MCF 10A (cell line): ENCODE data around the gene TP53AIP1. TPM values are rescaled to one million over a fixed set of nuclear protein-coding genes. Genes with fewer than 3 reads are reported as not detected.

Experiments used
- BruUV-seq: library from RNA; stranded (reverse); fragments of 400-500 nt; replicated peaks from 2 replicates; lab custom pipeline; 2021; lab: Mats Ljungman, UMichigan
- CTCF ChIA-PET: fragments of 300-600 bp; sonication (Branson Sonifier 250); formaldehyde crosslinking; extraction: SDS; loops from one replicate; lab custom pipeline; 2021; ENCODE audit warnings: antibody characterized with exemption, inconsistent platforms; lab: Yijun Ruan, JAX
- POLR2A ChIA-PET: fragments of 300-600, 350-650 bp; sonication (Branson Sonifier 250); formaldehyde crosslinking; extraction: SDS; loops from one replicate; lab custom pipeline; 2020; ENCODE audit warnings: antibody characterized with exemption, inconsistent platforms; lab: Yijun Ruan, JAX
- DNase-seq: peaks from one replicate; pipeline ENCODE4 v3.0.0-alpha.2; 2018; ENCODE audit not compliant: unreplicated experiment
- H3K27ac Mint-ChIP-seq: one replicate; pipeline ENCODE4 v1.8.0; 2022; ENCODE audit warnings: mild to moderate bottlenecking, low read depth, mixed read lengths; ENCODE audit not compliant: unreplicated experiment
- H3K27me3 Mint-ChIP-seq: one replicate; pipeline ENCODE4 v1.8.0; 2022; ENCODE audit warnings: mixed read lengths; ENCODE audit not compliant: insufficient read depth, unreplicated experiment
- H3K36me3 Mint-ChIP-seq: one replicate; pipeline ENCODE4 v1.8.0; 2022; ENCODE audit warnings: mild to moderate bottlenecking, moderate library complexity, mixed read lengths; ENCODE audit not compliant: insufficient read depth, unreplicated experiment
- H3K4me1 Mint-ChIP-seq: one replicate; pipeline ENCODE4 v1.8.0; 2022; ENCODE audit warnings: mixed read lengths; ENCODE audit not compliant: insufficient read depth, unreplicated experiment
- H3K4me3 Mint-ChIP-seq: one replicate; pipeline ENCODE4 v1.8.0; 2022; ENCODE audit warnings: mild to moderate bottlenecking, moderate library complexity, mixed read lengths; ENCODE audit not compliant: unreplicated experiment
- H3K9me3 Mint-ChIP-seq: one replicate; pipeline ENCODE4 v1.8.0; 2022; ENCODE audit warnings: mixed read lengths; ENCODE audit not compliant: unreplicated experiment
- CTCF ChIP-seq: fragments of 200-600 bp; IDR thresholded peaks from one replicate; pipeline ENCODE4 v1.8.0; 2022; ENCODE audit warnings: antibody characterized with exemption, mild to moderate bottlenecking; ENCODE audit not compliant: unreplicated experiment
- intact Hi-C: fragments of 100-400 bp; cut with micrococcal nuclease; formaldehyde crosslinking; loops from 2 replicates; pipeline ENCODE4 v1.14.1; 2022
- total RNA-seq: library from RNA; stranded (reverse); gene quantifications from 2 replicates; pipeline ENCODE4 v1.2.3, GENCODE V29; 2022

Gene TP53AIP1
- total RNA-seq, 1 experiment from 2014 or later: 4.5 TPM

GRCh38 chr11:128983023-128983422 is 40.4 kb upstream of the TP53AIP1 start:
- ChIA-PET POLR2A (interaction anchor here (1.3 kb wide), 1 partner anchor 13 kb away, joined by 3 read pairs; no protein-coding TSS in a partner anchor), CTCF (interaction anchor here (0.7 kb wide), 1 partner anchor 99 kb away, joined by 3 read pairs; no protein-coding TSS in a partner anchor)
- H3K9me3 Mint-ChIP-seq: no peaks in the 10 kb centered on the region
- intact Hi-C loops: loop anchor here (10.0 kb wide), 1 partner anchor 352 kb away; no protein-coding TSS in a partner anchor
- no TSS peak for BruUV-seq
- peaks cover 61% of the 10 kb centered on the region for H3K36me3 Mint-ChIP-seq
- H3K27ac Mint-ChIP-seq: no peak overlapping the region
- no peak for TF ChIP-seq CTCF
- no peaks in the 10 kb centered on the region for H3K4me1 Mint-ChIP-seq
- no peak overlapping the region for H3K4me3 Mint-ChIP-seq
- DNase-seq: no peak
- no peaks in the 10 kb centered on the region for H3K27me3 Mint-ChIP-seq

- POLR2A ChIA-PET: interaction anchor here (0.8 kb wide), 1 partner anchor 13 kb away, joined by 4 read pairs; no protein-coding TSS in a partner anchor
- TF ChIP-seq CTCF: no peak
- H3K4me1 Mint-ChIP-seq: no peaks in the 10 kb centered on the region
- no TSS peak for BruUV-seq
- H3K27me3 Mint-ChIP-seq: no peaks in the 10 kb centered on the region
- no peaks in the 10 kb centered on the region for H3K9me3 Mint-ChIP-seq
- H3K36me3 Mint-ChIP-seq: peaks cover 67% of the 10 kb centered on the region
- no peak overlapping the region for H3K4me3 Mint-ChIP-seq
- peak; percentile 8 for DNase-seq
- CTCF ChIA-PET: interaction anchor here (0.7 to 3.0 kb wide), 3 partner anchors 9 to 96 kb away, joined by 3 to 11 read pairs (median 4); no protein-coding TSS in a partner anchor
- intact Hi-C loops: loop anchor here (10.0 kb wide), 1 partner anchor 354 kb away; no protein-coding TSS in a partner anchor
- H3K27ac Mint-ChIP-seq: no peak overlapping the region
Observed at GRCh38 chr11:128981254-128981653, 38.6 kb upstream of the TP53AIP1 start.

GRCh38 chr11:128970598-128971190 is 28.0 kb upstream of the TP53AIP1 start:
- DNase-seq: no peak
- no TSS peak for BruUV-seq
- Mint-ChIP-seq H3K4me3 (no peak overlapping the region), H3K27me3 (no peaks in the 10 kb centered on the region), H3K27ac (no peak overlapping the region), H3K9me3 (no peaks in the 10 kb centered on the region), H3K4me1 (no peaks in the 10 kb centered on the region), H3K36me3 (peaks cover 63% of the 10 kb centered on the region)
- intact Hi-C loops: no loop called here
- no peak for TF ChIP-seq CTCF
- POLR2A ChIA-PET: no interaction called here
- CTCF ChIA-PET: interaction anchor here (0.8 to 3.1 kb wide), 4 partner anchors 13 to 87 kb away, joined by 3 to 10 read pairs (median 4); no protein-coding TSS in a partner anchor

GRCh38 chr11:128968916-128969315 is 26.2 kb upstream of the TP53AIP1 start:
- ChIA-PET POLR2A (no interaction called here), CTCF (interaction anchor here (0.5 kb wide), 1 partner anchor 19 kb away, joined by 4 read pairs; no protein-coding TSS in a partner anchor)
- TF ChIP-seq CTCF: no peak
- BruUV-seq: no TSS peak
- Mint-ChIP-seq H3K27ac (no peak overlapping the region), H3K9me3 (no peaks in the 10 kb centered on the region), H3K4me1 (no peaks in the 10 kb centered on the region), H3K36me3 (peaks cover 59% of the 10 kb centered on the region), H3K27me3 (no peaks in the 10 kb centered on the region), H3K4me3 (no peak overlapping the region)
- intact Hi-C loops: no loop called here
- no peak for DNase-seq
